Measurements from ENCODE around the gene SYCP2L.
"Not testable (repeated sequence)": the region's sequence is repeated elsewhere in the genome, so short reads cannot be mapped to it uniquely, and the experiment has no call there.

The SYCP2L gene

DNA sequence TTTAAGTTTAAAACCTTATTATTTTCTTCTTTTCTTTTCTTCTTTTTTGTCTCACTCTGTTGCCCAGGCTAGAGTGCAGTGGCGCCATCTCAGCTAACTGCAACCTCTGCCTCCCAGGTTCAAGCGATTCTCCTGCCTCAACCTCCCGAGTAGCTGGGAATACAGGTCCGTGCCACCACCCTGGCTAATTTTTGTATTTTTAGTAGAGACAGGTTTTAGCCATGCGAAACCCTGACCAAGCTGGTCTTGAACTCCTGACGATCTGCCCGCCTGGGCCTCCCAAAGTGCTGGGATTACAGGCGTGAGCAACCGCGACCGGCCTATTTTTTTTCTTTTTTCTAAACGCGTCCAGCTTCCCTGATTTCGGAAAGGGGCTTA, 4.6 kb upstream of the SYCP2L start:
- not testable (repeated sequence) for DNase-seq

DNA sequence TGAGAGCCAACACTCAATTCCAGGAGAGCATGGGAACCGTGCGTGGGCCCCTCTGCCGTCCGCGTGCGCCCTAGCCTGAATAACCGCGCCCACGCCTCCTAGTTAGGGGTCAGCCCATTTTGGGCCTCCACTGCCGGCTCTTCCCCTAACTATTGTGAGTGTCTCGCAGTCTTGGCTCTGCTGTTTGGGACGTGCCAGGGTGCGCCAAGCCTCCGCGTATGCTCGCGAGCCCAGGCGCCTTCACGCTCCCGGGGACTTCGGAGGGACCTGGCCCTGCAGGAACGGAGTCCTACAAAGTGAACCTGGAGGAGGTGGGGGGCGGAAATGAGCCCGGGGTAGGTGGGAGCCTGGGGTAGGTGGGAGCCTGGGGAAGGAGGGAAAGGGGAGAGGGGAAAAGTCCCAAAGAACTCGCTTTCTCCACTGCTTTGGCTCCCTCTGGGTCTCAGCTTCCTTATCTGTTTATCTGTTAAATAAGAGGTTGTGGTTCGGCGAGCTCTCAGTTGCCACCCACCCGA, 4.1 kb upstream of the SYCP2L start:
- DNase-seq = no peak

DNA sequence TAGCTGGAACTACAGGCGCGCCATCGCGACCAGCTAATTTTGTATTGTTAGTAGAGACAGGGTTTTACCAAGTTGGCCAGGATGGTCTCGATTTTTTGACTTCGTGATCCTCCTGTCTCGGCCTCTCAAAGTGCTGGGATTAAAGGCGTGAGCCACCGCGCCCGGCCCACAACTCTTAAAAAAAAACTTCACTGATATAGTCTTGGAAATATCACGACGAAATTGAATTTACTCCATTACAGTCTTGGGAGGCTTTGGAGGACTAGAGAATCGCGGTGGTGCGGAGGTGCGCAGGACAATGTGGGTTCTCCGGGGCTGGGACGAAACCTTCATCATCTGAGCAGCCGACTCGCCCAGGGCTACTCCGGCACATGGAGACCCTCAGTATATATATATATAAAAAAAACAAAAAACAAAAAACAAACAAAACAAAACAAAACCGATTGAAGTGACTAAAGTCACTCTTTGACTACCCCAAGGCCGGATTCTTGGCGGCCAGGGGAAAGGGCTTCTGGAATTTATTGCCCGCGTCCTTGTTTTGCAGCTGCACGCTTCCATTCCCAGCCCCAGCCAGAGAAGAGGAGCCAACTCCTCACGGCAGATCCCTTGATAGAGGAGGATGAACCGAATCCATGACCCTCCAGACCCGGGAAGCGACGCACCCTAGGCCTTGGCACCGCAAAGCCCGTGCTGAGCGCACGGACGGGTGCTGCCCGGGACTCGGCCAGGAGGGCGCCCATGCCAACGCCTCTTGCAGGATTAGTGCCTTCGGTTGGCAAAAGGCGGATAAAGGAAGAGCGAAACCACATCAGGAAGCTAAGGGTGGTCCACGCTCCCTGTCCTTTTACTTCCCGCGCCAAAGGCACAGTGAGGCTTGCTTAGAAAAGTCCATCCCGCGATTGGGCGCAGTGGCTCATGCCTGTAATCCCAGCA, 3.3 kb upstream of the SYCP2L start:
- no peak for DNase-seq

DNA sequence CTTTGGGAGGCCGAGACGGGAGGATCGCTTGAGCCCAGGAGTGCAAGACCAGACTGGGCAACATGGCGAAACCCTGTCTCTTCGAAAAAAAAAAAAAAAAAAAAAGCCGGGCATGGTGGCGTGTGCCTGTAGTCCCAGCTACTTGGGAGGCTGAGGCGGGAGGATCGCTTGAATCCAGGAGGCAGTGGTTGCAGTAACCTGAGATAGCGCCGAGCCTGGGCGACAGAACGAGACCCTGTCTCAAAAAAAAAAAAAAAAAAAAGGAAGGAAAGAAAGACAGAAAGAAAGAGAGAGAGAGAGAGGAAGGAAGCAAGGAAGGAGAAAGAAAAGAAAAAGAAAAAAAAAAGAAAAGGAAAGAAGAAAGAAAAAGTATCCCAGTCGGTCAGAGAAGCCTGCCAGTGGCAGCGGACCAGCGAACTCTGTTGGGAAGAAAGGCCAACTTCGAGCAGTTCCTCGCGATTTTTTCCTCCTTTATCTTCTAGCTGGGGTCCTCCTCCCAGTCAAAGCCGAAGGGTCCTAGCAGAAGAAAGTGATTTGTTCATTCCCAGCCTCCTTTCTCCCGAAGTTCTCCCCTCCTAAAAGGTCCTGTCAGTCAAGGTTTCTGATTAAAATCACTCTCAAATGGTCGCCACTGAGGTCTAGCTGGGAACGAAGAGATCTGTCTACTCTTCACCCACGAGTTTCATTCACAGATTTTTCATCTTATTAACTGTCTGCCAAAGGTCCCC, 2.4 kb upstream of the SYCP2L start:
- DNase-seq = no peak

DNA sequence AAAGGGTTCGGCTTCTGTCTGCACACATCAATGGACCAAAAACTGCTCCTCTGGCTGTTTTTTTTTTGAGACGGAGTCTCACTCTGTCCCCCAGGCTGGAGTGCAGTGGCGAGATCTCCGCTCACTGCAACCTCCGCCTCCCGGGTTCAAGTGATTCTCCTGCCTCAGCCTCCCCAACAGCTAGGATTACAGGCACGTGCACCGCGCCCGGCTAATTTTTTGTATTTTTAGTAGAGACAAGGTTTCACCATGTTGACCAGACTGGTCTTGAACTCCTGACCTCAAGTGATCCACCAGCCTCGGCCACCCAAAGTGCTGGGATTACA, 524 bp upstream of the SYCP2L start:
- DNase-seq = not testable (repeated sequence)

DNA sequence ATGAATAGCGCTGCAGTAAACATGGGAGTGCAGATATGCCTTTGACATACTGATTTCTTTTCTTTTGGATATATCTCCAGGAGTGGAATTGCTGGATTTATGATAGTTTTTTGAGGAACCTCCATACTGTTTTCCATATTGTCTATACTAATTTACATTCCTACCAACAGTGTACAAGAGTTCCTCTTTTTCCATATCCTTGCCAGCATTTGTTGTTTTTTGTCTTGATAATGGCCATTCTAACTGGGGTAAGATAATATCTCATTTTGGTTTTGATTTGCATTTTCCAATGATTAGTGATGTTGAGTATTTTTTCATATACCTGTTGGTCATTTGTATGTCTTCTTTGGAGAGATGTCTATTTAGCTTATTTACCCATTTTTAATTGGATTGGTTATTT, 3.3 kb downstream of the SYCP2L start:
- DNase-seq = no peak

DNA sequence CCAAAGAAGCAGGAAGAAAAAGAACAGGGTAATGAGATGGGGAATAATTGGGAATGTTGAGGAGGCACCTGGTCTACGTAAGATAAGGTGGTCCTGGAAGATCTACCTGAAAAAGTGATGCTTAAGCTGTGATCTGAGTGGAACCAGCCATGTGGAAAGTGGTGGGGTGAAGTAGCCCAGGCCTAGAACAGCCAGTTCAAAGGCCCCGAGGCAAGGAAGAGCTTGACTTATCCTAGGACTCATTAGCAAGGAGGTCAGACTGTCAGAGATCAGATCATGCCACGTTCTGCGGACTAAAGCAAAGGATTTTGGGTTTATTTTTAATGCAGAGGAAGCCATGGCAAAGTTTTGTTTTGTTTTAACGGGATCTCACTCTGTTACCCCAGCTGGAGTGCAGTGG, 5.1 kb downstream of the SYCP2L start:
- DNase-seq = no peak

DNA sequence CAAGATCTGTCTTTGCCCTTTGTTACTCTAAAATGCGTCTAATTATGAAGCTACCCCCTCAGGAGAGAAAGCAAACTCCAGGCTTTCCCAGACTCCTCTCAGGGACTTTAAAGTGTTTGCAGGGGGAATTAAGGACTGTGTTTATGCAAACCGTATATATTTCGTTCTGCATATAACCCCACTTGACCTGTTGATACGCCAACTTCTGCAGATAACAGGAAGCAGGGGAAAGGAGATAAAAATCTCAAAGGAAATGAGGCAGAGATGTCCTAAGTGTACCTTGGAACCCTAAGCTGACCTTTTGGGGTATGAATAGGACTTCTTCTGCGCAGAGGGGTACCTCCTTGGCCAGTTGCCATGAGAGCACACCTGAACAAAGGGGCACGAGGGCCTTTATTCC, 8.1 kb downstream of the SYCP2L start:
- no peak for DNase-seq

DNA sequence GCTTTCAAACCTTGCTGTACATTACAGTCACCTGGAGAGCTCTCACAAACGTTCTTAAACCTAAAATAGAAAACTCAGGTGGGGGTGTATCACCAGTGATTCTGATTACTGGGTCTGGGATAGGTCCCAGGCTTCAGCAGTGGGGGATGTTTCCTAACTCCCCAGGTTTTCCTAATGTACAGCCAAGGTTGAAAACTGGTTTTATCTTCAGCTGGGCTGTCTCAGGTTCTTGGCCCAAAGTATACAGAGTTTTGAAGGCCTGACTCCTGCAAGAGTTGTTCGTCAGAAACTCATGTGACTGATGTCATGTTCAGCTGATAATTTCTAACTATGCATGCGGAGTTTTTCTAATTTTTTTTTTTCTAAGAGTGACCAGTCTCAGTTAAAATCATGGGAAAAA, 9.8 kb downstream of the SYCP2L start:
- no peak for DNase-seq

DNA sequence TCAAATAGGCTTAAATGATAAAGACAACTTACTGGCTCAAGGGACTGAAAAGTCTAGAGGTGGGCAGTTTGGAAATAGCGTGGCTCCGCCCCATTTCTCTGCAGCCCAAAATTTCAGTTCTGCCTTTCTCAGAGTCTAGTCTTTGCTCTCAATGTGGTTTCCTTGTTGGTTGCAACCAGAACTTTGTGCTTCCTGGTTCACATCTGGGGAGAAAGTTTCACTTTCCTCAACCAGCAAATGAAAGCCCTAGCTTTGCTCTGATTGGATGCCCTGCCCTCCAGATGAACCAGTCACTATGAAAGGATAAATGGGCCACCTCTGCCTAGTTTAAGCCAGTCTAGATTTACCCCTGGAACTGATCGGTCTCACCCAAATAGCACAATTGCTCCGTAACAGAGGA, 14.9 kb downstream of the SYCP2L start:
- no peak for DNase-seq

DNA sequence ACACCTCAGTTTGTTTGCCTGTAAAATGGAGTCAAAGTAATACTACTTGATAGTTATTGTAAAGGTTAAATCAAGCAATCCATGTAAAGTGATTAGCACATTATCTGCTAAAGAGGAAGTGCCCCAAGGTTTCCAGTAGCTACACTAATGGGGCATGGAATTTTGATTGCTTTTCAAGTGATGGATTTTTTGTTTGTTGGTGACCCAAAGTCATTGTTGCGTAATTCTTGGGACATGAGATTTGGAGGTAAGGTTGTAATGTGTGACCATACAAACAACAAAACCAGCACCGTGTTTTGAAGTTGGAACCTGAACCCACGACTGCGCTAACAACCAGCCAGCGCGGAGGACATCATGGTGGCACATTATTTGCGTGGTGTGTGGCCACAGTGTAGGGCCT, 17.2 kb downstream of the SYCP2L start:
- DNase-seq = no peak

DNA sequence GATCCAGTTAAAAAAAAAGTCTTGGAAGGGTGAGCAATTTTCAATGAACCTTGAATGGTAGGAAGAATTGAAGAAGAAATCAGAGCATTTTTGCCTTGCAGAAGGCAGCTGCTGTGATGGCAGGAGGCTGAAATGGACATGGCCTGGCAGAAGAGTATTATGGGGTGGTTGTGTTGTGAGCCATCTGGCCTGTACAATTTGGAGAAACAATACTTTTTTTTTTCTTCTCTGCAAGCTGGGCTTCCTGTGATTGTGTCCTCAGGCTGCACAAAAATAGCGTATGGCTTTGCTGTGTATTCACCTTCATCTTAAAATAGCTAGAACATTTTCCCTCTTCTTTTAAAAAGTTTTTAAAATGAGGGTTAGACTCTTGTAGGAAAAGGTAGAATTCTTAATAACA, 21.4 kb downstream of the SYCP2L start:
- no peak for DNase-seq

DNA sequence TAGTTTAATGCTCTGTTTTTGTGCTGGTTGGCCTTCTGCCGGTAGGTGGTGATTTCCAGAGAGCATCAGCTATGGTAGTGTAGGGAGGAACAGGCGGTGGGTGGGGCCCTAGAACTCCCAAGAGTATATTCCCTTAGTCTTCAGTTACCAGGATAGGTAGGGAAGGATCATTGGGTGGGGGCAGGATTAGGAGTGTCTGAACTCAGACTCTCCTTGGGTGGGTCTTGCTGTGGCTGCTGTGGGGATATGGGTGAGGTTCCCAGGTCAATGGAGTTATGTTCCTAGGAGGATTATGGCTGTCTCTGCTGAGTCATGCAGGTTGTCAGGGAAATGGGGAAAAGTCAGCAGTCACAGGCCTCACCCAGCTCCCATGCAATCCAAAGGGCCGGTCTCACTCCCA, 32.7 kb downstream of the SYCP2L start:
- not testable (repeated sequence) for DNase-seq

DNA sequence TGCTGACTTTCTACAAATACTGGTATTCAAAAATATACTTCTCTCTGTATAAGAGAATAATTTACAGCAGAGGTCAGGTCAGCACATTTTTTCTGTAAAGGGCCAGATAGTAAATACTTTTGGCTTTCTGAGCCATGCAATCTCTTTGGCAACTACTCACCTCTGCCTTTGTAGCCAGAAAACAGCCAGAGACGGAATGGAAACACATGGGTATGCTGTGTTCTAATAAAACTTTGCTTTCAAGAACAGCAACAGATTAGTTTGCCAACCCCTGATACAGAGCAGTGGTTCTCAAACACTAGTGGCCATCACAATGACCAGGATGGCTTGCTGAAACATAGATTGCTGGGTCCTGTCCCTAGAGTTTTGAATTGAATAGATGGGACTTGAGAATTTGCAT, 46.3 kb downstream of the SYCP2L start:
- DNase-seq = no peak

DNA sequence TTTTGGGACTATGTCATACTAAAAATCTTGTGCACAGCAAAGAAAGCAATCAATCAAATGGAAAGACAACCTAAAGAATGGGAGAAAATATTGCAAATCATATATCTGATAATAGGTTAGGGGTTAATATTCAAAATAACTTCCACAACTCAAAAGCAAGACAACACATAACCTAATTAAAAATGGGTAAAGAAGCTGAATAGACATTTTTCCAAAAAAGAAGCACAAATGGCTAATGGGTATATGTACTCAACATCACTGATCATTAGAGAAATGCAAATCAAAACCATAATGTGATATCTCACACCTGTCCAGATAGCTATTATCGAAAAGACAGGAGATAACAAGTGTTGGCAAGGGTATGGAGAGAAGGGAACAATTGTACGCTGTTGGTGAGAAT, 53.0 kb downstream of the SYCP2L start:
- no peak for DNase-seq

DNA sequence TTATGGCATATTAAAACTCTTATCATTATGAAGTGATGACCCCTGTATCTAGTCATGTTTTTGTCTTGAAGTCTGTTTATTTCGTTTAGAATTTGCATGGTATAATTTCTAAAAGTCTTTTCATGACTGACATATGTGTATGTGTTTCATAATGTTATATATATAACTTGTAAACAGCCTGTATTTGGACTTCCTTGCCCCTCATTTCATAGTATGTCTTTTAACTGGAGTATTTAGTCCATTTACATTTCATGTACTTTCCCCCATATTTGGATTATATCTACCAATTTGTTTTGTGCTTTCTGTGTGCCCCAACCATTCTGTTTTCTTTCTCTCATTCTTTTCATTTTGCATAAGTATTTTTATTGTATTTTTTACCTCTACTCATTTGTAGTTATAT, 59.0 kb downstream of the SYCP2L start:
- no peak for DNase-seq

DNA sequence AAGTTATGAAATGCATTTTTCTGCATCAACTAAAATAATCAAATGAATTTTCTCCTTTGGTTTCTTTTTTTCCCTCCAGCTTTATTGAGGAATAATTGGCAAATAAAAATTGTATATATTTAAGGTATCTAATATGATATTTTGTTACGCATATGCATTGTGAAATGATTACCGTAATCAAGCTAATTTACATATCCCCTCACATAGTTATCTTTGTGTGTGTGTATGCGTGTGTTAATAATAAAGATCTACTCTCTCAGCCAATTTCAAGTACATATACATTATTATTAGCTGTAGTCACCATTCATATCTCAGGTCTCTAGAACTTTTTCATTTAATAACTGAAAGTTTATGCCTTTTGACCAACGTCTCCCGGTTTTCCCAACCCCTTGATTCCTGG, 61.1 kb downstream of the SYCP2L start:
- no peak for DNase-seq

DNA sequence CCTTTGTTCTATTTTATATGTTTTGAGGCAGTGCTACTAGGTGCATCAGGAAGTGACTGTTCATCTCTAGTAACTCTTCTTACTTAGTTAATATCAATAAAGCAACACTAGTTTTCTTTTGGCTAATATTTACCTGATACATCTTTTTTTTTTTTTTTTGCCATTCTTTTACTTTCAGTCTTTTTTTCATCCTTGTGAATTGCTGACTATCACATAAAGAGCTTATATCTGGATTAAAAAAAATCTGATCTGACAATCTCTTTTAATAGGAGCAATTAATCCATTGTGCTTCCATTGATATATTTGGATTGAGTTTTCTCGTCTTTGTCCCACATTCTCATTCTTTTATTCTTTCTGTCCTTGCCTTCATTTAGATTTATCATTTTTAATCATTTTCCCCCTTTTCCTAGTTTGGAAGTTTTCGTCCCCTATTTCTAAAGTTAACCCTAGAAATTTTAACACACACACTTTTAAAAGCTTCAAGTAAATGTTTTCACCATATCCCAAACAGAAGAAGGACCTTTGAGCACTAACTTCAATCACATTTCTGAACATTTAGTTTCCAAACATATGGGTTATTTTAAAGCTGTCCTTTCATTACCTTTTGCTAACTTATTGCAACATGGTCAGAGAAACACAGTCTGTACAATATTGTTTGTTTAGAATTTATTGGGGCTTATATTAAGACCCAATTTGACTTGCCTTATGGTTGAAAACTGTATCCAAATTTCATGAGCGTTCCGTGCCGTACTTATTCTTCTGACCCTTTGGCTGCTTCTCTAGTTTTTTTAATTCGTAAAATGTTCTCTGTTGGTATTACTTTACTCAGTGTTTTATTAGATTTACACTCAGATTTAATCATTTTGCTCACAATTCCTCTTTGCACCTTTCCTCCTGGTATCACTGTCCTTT, 63.0 kb downstream of the SYCP2L start:
- no peak for DNase-seq

DNA sequence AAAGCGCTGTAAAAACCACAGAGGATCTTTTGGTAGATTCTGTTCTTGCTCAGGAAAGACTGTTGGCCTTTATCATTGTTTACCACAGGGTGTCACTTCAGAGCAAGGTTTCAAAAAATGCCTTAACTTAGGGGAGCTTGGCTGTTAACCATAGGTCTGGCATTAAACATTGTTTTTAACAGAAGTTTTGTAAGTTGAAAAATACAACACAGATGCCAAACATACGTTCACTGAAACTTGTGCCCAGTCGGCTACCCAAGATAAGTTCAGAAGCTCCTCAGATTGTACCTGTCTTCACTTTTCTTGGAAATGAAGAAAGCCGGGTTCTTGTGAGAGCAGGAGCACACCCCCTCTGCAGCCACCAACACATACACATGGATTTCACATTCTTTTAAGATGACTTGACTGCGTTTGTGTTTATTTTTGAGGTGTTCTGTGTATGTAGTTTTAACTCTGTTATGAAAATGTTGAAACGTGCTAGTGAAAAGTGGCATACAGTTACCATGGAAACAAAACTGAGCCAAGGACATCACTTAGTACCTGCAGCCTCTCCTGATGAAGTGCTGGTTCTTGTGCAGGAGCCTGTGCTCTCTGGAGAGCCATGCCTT, 64.9 kb downstream of the SYCP2L start:
- peak; percentile 18 for DNase-seq

DNA sequence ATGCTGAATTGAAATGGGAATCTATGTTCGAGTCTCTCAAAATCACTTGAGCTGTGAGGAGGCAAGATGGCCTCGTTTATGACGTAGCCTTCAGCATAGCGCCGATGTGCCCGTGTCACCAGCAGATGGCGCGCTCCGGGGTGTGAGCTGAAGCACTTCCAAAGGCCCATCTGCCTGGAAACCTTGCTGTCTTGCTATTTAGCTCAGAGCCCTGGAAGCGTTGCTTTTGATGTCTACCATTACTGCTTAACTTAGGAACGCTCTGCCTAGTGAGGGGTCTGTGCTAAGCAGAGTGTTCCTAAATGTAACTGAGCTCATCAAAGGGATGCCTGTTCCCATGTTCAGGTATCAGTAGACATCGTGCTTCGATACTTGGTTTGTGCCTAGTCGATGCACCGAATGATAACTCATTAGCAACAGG, 67.7 kb downstream of the SYCP2L start:
- DNase-seq = peak; percentile 82

DNA sequence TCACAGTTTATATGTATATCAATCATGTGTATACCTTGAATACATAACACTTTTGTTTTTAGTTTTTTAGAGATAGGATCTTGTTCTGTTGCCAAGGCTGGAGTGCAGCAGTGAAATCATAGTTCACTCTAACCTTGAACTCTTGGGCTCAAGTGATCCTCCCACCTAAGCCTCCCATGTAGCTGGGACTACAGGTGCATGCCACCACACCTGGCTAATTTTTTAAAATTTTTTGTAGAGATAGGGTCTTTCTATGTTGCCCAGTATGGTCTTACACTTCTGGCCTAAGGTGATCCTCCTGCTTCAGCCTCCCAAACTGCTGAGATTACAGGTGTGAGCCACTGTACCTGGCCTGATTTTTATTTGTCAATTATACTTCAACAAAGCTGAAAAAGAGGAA, 69.9 kb downstream of the SYCP2L start:
- no peak for DNase-seq

DNA sequence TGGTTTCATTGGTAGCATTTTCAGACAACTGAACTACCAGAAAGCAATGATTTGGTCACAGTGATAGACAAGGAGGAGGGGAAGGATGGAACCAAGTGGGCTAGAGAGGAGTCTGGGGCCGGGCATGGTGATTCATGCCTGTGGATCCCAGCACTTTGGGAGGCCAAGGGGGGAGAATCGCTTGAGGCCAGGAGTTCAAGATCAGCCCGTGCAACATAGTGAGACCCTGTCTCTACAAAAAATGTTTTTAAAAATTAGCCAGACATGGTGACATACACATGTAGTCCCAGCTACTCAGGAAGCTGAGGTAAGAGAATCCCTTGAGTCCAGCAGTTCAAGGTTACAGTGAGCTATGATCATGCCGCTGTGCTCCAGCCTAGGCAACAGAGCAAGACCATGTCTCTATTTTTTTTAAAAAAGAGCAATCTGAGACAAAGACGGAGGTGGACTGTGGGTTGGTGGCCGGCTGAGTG, 70.6 kb downstream of the SYCP2L start:
- DNase-seq = no peak

DNA sequence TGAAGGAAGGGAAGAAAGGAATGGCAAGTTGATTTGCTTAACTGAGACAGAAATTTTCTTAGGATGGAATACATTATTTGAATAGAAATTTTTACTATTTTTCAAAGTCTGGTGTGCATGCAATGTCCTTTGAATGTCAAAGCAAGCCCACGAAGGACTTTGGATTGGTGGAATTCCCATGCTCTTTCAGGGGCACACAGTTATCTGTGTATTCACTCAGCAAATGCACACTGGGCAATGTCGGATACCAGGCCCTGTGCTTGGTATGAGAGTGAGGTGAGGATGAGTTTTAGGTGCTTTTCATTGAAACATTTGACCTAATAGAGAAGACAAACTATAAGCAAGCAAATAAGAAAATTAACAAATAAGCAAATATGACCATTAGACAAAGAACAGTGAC, 73.3 kb downstream of the SYCP2L start:
- no peak for DNase-seq
